ENCODE results near the gene PRSS27. TPM values are rescaled to one million over a fixed set of nuclear protein-coding genes. Genes with fewer than 3 reads are reported as not detected.

PRSS27 gene
- total and polyA plus RNA-seq, 2 of the 4 experiments (the other 2 are of a cell fraction), result under 0.01 to 0.58 TPM

DNA sequence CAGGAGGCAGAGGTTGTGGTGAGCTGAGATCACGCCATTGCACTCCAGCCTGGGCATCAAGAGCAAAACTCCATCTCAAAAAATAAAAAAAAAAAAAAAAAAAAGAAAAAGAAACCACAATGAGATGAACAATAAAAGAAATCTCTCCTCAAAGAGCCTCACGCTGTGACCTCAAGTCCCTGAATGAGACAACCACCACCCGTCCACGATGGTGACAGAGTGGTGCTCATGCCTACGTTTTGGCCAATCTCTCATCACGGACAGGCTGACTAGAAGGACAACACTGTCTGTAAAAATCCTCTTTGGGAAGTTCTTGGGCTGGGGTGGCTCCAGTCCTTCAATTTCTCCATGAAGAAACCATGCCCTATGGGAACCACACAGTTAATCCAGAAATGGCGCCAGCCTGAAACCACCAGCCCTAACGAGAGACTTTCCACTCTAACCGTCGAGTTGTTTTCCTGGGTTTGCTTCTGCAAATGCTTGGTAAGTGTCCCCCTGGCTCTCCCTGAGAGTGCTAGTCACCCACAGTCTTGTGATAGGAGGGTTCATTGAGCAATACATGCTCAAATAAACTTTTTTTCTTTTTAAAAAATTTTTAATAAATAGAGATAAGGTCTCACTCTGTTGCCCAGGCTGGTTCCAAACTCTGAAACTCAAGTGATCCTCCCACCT, 15.0 kb upstream of the PRSS27 start:
- H2BK20ac ChIP-seq (ENCODE audit: low read depth, low read length), result no peak overlapping the region
- POLR2A ChIA-PET (ENCODE audit: unreplicated experiment), result no interaction called here
- H3K36me3 ChIP-seq (ENCODE audit: control insufficient read depth, insufficient read depth, low read length), result no peaks in the 10 kb centered on the region
- H3K27me3 ChIP-seq (ENCODE audit: control insufficient read depth, insufficient read depth, low read length), result peaks cover 5% of the 10 kb centered on the region
- DNase-seq (no peak), ATAC-seq (ENCODE audit: low read depth) (no peak)
- no peaks in the 10 kb centered on the region for H3K9me3 ChIP-seq (ENCODE audit: control insufficient read depth, insufficient read depth, low read length)
- no peak for TF ChIP-seq MXI1 (IDR thresholded peaks at IDR 0.05; ENCODE audit: borderline replicate concordance, low read depth, low read length)
- TF ChIP-seq CHD1 (IDR thresholded peaks at IDR 0.05; ENCODE audit: low read depth, low read length), result no peak
- no peak for TF ChIP-seq RFX5 (IDR thresholded peaks at IDR 0.05; ENCODE audit: low read depth, low read length)
- TF ChIP-seq MAZ (IDR thresholded peaks at IDR 0.05; ENCODE audit: borderline replicate concordance, low read depth, low read length), result no peak
- no peak for TF ChIP-seq CTCF (conservative IDR thresholded peaks at IDR 0.05; ENCODE audit: low read depth, low read length)
- no peak for TF ChIP-seq FOS (IDR thresholded peaks at IDR 0.05; ENCODE audit: low read depth, low read length)
- TF ChIP-seq BHLHE40 (IDR thresholded peaks at IDR 0.05; ENCODE audit: low read depth, low read length), result no peak
- no peak for TF ChIP-seq RAD21 (IDR thresholded peaks at IDR 0.05; ENCODE audit: low read length)
- TF ChIP-seq SMC3 (IDR thresholded peaks at IDR 0.05; ENCODE audit: low read depth, low read length), result no peak
- intact Hi-C loops (cut with micrococcal nuclease), result no loop called here
- H3K9ac ChIP-seq (ENCODE audit: low read depth, low read length), result no peak overlapping the region
- H3K14ac ChIP-seq (replicated peaks; ENCODE audit: low read depth, low read length), result no peak overlapping the region
- no peak overlapping the region for H2BK15ac ChIP-seq (ENCODE audit: low read depth, low read length)
- 84% methylated on average over 3 of the region's 10 CpGs; no CpG with 5 or more reads in 1 of the 2 experiments for WGBS, 2 experiments (ENCODE audit: extremely low coverage in 2 of 2, insufficient read length in 1 of 2)
- H2AK9ac ChIP-seq (replicated peaks; ENCODE audit: low read depth, low read length, poor library complexity), result peak overlapping the region; percentile 61
- H3K4ac ChIP-seq (ENCODE audit: low read depth, low read length), result no peak overlapping the region
- H2AFZ ChIP-seq (replicated peaks; ENCODE audit: low read length, poor library complexity), result no peak overlapping the region
- dilution Hi-C loops (cut with HindIII; ENCODE audit: low sequenced_read_pairs, unreplicated experiment), result no loop called here
- H4K5ac ChIP-seq (ENCODE audit: low read depth, low read length), result no peak overlapping the region
- no peak overlapping the region for H3K18ac ChIP-seq (ENCODE audit: low read depth, low read length)
- H3K4me1 ChIP-seq (ENCODE audit: control insufficient read depth, insufficient read depth, low read length), result no peaks in the 10 kb centered on the region
- H3K9me1 ChIP-seq (ENCODE audit: insufficient read depth, low read length), result no peaks in the 10 kb centered on the region
- CTCF ChIA-PET, result no interaction called here
- no peak overlapping the region for H3K4me2 ChIP-seq (ENCODE audit: low read depth, low read length)
- H4K8ac ChIP-seq (ENCODE audit: low read depth in 2 of 2, low read length in 2 of 2), result no peak overlapping the region
- no peak overlapping the region for H3K56ac ChIP-seq (ENCODE audit: extremely low read depth, insufficient read depth, low read length)
- no peak overlapping the region for H4K91ac ChIP-seq (ENCODE audit: insufficient read depth, low read depth, low read length)
- no peaks in the 10 kb centered on the region for H3K79me1 ChIP-seq (ENCODE audit: low read depth in 1 of 2, low read length in 2 of 2)
- no peak overlapping the region for H3K23ac ChIP-seq (ENCODE audit: low read depth, low read length)
- H2BK5ac ChIP-seq (ENCODE audit: low read depth, low read length, poor library complexity, severe bottlenecking), result no peak overlapping the region
- no peak overlapping the region for H2AK5ac ChIP-seq (ENCODE audit: low read depth, low read length)
- H3K4me3 ChIP-seq (ENCODE audit: insufficient read depth, low read depth, low read length), result no peak overlapping the region
- no peak overlapping the region for H3K27ac ChIP-seq (ENCODE audit: insufficient read depth, low read length)
- no peaks in the 10 kb centered on the region for H4K20me1 ChIP-seq (ENCODE audit: insufficient read depth, low read length)
- BruUV-seq (replicated peaks), result no TSS peak
- H2BK120ac ChIP-seq (ENCODE audit: low read depth, low read length), result no peak overlapping the region
- in situ Hi-C loops (cut with MboI; ENCODE audit: low sequenced_read_pairs), result no loop called here
